ENCODE data around the gene C10orf67.

Gene C10orf67

DNA sequence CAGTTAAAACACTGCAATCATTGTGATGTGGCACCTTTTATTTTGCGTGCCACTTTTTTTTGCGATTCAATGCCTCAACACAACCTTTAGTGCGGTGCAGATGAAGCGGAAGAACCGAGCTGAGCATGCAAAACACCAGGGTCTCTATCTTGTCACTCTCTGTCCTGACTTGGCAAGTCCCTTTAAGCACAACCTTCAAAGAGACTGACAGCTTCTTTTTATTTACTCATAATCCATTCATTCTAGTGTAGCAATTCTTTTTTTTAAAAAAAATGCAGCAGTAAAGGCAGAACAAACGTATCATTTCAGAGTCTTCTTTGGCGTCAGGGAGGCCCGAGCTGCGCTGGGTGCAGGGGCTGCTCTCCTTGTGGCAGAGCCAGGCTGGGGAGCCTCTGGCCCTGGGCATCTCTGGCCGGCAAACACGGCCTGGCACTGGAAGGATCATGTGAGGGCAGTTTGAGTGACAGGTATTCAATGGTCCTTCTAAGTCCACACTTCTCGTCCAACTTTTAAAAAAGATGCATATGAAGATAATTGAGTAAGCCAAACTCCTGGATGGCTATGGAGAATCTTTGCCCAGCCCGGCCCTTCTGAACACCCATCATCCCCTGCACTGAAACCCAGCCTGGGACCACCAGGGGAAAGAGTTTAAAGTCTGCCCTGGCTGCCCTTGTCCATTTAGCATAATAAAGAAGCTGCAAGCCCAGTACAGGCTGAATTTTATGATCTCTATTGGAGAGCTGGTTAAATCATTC lies 148.6 kb downstream of the C10orf67 start:
- no peak for DNase-seq

DNA sequence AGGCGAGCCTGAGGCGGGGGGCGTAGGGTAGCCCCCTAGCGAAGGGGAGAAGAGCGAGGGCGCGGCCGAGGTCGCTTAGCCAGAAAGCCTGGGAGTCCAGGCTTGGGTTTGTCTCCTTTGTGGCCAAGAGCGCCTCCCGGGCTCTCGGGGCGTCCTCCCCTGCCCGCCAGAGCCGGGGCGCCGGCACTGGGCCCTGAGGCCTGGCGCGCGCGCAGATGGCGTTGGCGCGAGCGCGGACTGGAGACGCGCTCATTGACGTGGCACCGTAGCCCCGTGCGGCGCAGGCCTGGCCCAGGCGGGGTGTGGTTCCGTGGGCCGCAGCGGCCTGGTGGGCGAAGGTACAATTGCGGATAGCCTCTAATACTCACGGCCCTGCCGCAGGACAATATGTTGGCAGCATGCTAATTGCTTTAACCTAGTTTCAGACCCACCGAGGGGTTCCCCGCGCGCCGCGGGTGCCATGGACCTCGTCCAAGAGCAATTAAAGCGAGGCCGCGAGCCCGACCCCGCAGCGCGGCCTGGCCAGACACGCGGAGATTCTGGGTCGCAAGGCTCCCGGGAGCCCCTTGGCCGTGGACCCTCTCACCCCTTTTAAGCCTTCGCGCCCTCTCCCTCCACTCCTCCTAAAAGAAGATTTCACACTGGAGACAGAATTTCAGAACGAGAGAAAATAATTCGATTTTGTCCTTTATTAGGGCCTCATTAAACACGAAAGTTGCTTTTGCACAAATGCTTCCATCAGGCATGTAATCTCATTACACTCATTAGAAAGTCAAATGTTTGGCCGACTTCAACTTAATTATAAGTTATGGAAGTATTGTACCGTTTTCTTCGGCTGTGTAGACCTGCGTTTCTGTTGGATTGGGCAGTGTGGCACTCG lies 149.4 kb downstream of the C10orf67 start:
- DNase-seq = no peak

DNA sequence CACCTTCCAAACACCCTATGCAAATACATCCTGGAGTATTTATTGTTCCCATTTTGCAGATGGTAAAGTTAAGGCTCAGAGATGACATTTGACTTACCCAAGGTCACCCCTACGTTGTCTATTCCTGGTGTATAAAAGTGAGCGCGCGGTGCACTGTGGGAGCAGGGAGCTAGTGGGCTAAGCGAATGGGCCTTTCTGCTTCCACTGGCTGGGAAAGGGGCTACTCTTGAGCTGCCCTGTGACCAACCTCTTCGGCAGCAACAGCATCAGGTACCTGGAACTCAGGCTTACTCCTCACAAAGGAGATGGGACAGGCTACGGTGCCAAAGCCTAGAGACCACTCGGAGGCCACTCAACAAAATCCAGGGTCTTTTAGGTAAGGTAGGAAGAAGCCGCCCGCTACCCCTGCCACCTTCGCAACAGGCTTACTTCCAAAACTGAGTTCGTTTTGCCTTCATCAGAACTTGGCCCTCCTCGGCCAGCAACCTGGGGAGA lies 150.1 kb downstream of the C10orf67 start:
- no peak for DNase-seq

DNA sequence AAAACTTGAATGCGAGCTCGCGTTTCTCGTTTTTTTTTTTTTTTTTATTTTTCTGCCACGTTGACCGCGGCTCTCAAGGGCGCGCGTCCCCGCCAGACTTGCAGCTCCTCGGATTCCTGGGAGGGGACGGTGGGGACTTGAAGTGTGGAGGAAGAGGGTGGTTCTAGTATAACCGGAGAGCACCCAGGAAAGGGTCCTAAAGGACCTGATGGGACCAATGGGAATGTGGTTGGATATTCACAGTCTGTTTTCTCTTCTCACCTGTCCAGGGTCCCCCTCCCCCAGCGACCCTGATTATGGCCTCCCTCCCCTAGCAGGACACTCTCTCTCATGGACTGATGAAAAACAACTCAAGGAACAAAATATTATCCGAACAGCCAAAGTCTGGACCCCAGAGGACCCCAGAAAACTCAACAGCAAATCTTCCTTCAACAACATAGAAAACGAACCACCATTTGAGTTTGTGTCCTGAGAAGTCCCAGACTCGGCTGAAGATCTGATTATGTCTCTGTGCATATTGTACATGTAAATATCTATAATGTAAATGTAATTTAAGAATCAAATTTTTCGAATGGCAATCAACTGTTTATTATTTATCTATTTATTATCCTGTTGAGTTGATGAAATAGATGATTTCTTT lies 151.0 kb downstream of the C10orf67 start:
- DNase-seq = no peak

DNA sequence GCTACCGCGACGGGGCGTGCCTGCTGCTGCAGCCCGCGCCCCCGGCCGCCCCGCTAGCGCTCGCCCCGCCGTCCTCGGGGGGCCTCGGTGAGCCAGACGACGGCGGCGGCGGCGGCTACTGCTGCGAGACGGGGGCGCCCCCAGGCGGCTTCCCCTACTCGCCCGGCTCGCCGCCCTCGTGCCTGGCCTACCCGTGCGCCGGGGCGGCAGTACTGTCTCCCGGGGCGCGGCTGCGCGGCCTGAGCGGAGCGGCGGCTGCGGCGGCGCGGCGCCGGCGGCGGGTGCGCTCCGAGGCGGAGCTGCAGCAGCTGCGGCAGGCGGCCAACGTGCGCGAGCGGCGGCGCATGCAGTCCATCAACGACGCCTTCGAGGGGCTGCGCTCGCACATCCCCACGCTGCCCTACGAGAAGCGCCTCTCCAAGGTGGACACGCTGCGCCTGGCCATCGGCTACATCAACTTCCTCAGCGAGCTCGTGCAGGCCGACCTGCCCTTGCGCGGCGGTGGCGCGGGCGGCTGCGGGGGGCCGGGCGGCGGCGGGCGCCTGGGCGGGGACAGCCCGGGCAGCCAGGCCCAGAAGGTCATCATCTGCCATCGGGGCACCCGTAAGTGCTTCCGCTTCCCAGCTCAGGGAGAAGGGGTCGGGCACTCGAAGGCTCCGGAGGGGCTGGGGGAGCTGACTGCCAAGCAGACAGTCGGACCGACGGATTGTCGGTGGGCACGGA lies 151.7 kb downstream of the C10orf67 start:
- no peak for DNase-seq

DNA sequence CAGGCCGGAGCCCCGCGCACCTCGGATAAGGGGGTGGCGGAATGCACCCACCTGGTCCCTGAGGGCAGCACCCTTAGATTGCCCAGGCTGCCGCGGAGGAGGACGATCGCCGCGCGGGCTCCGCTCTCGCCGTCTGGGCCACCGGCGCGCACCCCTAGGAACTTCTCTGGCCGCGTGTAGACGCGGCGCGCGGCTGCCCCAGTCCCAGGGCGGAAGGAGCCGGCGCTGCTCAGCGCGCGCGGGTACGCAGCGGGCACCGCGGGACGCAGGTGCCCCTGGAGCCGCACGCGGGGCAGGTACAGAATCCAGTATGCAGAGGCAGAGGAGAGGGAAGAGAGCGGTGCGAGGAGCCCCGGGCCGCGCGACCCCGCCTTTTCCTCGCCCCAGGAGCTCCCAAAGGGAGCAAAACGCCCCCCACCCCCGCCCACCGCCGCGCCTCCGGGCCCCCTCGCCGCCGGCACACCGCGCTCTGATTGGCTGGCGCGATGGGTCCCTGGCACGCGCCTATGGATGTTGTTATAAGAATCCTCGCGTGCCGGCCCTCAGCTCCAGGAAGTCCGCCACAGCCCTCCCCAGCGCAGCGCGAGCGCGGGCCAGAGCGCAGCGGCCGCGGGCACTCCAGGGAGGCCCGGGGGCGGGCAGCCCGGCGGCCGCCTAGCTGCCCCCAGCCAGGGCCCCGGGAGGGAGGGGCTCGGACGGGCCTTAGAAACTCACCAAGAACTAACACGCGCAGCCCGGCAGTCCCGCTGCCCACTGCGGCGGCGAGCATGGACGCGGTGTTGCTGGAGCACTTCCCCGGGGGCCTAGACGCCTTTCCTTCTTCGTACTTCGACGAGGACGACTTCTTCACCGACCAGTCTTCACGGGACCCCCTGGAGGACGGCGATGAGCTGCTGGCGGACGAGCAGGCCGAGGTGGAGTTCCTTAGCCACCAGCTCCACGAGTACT lies 152.6 kb downstream of the C10orf67 start, which contains the start of gene PTF1A:
Gene PTF1A (plus strand): TSS at position 549 of the 948 bp plus-strand sequence. CDS start 219 bp downstream, at position 768.
- no peak for DNase-seq

DNA sequence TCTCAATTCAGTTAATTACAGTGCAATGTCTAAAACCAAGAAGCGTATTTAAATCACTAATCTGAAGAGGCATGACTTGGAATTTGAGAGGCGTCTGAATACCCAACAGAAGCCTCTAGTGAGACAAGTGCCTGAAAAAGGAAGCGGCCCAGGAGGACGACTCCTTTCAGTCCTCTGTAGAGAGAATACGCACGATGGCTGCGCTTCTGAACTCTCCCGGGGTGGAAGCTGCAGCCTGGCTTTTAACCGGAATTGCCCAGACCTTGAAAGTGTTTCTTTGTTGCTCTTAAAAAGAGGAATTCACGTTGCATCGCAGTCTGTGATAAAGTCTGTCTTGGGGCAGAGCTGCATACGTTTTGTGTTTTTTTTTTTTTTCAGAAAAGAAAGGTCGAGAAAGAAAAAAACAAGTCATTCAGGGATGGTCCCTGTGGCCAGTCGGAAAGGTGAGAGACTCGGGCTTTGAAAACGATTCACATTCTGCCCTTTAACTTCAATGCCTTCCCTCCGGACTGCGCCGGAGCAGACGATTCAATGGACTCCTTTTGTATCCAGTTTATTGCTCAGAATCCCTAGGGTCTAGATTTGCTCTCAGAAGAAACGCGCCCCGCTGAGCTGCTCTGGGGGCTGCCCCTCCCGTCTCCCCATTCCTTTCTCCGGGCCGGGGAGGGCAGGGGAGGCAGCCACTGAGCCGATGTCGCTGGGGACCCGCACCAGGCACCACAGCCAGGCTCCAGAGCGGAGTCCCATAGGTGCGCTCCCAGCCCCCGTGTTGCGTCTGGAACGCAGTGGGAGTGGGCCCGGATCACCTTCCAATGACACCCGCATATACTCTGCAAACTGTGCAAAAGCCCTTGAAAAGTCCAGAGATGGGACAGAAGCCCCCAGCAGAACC lies 153.5 kb downstream of the C10orf67 start:
- no peak for DNase-seq

DNA sequence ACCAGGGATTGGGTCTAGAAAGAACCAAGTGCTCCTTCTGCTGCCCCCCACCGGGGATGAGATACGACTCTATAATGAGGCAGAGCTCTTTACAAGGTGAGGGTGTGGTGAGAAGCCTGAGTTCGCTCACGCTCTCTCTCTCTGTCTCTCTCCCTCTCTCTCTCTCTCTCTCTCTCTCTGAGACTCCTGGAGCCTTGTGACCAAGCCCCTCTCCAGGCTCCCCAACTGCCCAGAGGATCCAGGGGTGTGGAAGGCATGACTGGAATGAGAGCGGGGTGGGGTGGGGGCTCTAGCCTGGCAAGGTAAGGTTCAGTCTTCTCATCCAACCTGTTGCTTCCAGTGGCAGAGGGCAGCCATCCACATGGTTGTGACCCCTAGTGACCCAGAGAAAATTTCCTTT lies 155.6 kb downstream of the C10orf67 start:
- no peak for DNase-seq

DNA sequence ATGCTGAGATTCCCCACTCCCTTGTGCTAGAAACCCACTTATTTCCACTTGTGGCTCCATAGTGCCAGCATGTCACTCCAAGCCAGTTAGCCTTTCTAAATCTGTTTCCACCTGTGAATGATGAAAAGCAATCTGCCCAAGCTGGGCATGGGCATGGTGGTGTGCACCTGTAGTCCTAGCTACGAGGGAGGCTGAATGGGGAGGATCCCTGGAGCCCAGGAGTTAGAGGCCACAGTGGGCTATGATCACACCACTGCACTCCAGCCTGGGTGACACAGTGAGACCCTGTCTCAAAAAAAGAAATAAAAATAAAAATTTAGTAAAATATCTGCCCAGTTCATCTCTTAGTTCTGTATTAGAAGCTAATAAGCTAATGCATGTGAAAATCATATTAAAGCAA lies 157.4 kb downstream of the C10orf67 start:
- no peak for DNase-seq

DNA sequence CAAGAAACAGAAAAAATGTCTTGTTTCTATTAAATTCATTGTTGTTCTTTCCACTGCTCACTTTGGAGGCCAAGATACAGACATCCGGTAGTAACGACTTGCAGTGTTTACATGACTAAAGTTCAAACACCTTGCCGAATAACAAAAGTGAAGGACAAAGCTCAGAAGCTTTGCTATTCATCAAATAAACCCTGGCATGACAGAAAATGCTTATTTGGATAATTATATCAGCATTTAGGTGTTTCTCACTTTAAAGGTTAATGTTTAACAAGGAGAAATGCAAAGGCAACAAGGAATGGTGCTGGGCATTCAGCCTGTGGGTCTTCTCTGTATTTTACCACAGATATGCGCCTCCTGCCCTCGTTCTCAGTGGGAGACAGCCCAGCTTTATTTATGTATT lies 157.9 kb downstream of the C10orf67 start:
- no peak for DNase-seq

DNA sequence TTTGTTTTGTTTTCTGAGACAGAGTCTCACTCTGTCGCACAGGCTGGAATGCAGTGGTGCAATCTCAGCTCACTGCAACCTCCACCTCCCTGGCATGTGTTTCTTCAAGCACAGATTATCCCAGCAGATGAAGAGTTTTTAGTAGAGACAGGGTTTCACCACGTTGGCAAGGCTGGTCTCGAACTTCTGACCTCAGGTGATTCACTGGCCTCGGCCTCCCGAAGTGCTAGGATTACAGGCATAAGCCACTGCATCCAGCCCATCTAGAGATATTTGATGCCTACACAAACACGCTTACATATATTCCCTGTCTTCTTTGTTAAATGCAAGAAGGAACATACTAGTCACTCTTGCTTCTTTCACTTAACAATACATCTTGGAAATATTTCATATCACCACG lies 158.4 kb downstream of the C10orf67 start:
- DNase-seq = no peak

DNA sequence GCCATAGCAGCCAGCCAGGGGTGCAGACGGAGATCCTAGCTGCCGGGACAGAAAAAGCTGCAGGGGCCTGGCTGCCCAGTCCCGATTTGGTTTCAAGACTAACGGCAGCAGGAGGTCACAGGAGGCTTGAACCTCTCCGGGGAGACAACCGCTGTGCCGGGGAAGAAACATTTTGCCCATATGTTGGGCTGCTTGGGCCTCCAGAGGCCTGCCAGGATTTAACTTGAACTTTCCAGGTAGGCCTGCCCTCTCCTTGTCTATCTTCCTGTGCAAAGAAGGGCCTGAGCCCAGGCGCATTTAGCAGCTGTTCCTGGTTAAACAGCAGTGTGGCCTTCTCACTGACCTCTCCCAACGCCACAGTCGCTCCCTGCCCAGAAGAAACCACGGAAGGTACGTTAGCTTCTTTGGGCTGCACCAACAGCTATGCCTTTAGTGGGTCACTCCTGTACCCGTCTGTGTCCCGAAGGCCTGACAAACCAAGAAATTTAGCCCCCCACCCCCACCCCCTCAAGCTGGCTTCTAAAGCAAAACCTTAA lies 169.6 kb downstream of the C10orf67 start:
- no peak for DNase-seq

DNA sequence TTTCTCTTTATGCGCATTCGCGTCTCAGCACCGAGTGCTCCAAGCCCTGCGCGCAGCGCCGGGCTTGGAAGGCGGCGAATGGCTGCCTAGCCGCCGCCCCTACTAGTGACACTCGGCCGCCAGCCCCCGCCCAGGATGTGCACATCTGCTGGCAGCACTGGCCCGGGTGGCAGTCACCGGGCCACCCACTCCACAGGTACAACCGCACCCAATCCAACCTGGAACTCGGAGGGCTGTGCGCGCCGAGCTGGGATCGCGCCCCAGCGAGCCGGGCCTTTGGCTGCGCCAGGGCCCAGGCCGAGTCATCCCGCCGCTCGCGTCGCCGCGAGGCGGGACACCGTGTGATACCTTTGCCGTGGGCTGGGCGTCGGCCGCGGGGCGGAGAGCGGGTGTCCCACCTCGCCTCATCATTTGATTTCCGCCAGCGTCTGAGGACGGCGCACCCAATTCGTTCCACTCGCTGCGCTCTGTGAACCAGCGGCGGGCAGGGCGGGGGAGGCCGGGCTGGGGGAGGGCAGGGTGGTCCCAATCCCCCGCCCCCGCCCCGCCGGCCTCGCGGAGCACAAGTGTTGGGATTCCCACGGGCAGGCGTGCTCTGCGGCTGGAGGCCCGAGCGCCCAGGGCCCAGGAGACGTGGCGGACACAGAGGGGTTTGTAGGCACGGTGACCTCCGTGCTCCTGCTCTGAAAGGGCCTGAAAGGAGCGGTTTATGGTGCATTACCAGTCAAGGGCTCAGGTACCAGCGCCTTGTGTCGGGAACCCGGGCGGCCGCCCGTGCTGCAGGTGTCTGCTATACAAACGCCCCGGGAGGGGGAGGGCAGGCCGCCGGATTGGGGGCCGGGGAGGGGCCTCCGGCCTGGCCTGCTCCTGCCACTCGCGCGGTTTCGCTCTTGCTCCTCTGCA lies 170.3 kb downstream of the C10orf67 start:
- DNase-seq = no peak

DNA sequence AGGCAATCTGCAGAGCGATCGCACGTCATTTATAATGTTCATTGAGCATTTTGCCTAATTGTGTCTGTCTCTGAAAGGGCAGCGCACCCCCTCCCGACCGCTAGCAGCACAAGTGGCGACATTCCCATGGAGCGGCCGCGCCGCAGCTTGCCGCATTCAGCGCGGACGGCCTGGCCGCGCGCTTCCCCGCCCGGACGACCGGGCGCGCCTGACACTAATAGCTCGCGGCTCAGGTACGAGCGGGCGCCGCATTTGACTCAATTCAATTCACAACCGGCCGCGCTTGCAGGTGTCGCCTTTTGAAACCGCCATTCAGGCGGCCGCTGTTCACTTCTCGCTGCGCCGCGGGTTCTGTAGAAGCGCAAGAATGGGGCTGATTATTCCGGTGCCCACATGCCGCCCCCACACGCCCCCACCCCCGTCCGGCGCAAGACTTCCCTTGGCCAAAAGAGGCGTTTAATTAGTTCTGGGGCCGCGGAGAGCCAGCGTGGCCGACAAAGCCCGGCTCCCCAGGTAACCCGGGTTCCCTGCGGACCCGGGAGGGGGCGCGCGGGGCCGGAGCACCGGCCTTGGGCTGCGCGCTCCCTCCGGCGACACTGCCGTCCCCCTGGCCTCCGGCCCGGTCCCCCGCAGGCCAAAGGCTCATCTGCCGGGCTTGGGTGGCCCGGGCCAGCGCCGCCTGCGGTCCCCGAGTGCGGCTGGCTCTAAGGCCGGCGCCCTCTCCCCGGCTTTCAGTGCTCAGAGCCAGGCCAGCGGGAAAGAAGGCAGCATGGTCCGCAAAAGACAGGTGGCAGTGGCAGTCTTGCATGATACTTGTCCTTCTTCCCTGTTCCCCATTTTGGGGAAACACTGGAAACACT lies 171.2 kb downstream of the C10orf67 start:
- DNase-seq = no peak

DNA sequence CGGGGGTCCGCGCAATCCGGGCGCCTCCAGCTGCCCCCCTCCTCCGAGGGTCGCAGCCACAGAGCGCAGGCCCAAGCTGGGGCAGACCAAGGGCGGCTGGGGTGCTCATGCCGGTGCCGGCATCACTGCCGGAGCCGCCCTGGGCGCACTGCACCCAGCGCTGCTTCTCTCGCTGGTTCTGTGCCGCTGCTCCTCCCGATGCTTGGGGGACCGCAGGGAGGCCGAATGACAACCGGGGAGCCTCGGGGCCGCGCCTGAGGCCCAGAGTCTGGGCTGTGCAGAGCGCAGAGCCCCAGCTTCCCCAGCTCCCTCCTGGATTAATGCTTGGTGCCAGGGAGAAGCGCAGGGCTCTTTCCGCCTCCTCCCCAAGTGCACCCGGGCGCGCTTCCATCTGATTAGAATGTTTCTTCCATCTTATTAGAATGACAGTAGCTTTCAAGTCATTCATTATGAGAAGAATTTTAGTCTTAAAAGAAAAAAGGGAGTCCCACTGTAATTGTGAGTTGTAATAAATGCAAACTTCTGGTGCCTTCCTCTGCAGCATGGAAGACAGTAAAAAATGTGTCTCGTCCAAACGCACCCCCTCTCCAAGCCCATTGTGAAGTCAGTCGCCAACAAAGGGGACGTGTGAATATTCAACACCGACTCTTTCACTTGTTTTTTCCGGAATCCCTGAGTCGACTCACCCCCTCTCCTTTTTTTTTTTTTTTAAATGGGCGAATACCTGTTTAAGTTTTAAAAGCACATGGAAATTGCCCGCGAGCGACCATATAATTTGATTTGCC lies 172.0 kb downstream of the C10orf67 start:
- no peak for DNase-seq

DNA sequence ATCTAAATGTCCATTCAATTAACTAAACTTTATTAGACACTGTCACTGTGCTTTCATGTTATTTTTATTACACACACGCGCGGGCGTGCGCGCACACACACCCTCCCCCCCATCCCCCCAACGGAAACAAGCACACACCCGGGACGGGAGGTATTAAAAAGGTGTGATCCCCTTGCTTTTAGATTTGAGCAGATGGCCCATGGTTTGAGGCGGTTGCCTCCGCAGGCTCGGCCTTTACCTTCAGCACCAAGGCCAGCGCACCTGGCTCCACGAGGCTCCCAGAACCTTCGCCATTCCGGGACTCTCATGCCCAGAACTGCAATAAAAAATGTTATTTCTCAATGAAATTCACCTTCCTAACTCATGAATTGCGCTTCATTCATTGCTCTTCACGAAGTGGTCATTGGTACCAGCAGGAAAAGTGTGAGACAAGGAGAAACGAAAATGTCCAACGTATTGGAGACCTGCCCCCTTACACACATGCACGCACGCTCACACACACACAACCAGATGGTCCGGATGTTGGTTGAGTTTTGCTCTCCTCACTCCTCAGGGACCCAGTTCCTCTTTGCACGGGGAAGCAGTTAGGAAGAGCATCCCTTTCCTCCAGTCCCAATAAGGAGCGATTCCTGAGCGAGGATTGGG lies 173.2 kb downstream of the C10orf67 start:
- DNase-seq = peak; percentile 52

DNA sequence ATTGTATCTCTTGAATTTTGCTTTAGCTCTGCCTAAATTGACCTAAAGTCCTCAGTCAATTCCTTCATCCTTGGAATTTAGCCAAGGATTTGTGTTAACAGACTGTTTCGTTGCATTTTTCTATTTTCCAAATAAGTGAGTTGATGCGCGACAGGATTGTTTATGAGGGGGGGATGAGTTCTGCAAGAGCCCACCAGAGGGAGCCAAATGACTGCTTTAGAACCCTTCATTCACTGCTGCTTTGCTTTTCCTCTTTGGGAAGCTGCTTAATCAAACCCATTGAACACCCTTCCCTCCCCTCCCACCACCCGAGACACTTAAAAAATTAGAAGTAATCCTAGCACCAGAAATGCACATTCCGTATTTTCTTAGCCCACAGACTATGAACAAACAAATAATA lies 186.2 kb downstream of the C10orf67 start:
- DNase-seq = peak; percentile 38
